SW 1271 (cell line): ENCODE measurements around the gene CARD14.
"Not testable (repeated sequence)": the region's sequence is repeated elsewhere in the genome, so short reads cannot be mapped to it uniquely, and the experiment has no call there.

Experiments used
- DNase-seq, 2 experiments: peaks; one replicate each; lab custom pipeline; 2025; lab: John Stamatoyannopoulos, UW

The CARD14 gene

GRCh38 chr17:80185968-80186367 lies 16.1 kb downstream of the CARD14 start:
- DNase-seq: no peak

- DNase-seq: no peak
These were observed 17.3 kb downstream of the CARD14 start for GRCh38 chr17:80187090-80187489.

GRCh38 chr17:80187515-80187941 lies 17.7 kb downstream of the CARD14 start:
- no peak for DNase-seq

- DNase-seq: no peak
These were observed 19.8 kb downstream of the CARD14 start for GRCh38 chr17:80189611-80190010.

DNA sequence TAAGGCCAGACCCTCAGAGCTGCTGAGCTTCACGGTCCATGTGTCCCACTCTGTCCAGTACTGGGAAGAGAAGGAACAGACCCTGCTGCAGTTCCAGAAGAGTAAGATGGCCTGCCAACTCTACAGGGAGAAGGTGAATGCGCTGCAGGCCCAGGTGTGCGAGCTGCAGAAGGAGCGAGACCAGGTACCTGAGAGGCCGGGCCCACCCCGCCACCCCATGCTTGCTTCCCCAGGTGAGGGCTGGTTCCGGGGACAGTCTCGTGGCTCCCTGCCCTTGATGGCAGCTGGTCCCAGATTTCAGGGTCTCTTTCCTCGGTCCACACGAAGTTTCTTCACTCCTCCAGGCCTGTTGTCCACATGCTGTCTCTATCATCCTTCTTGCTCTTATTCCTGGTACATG lies 20.9 kb downstream of the CARD14 start:
- no peak for DNase-seq

GRCh38 chr17:80191192-80191591 lies 21.4 kb downstream of the CARD14 start:
- no peak for DNase-seq

DNA sequence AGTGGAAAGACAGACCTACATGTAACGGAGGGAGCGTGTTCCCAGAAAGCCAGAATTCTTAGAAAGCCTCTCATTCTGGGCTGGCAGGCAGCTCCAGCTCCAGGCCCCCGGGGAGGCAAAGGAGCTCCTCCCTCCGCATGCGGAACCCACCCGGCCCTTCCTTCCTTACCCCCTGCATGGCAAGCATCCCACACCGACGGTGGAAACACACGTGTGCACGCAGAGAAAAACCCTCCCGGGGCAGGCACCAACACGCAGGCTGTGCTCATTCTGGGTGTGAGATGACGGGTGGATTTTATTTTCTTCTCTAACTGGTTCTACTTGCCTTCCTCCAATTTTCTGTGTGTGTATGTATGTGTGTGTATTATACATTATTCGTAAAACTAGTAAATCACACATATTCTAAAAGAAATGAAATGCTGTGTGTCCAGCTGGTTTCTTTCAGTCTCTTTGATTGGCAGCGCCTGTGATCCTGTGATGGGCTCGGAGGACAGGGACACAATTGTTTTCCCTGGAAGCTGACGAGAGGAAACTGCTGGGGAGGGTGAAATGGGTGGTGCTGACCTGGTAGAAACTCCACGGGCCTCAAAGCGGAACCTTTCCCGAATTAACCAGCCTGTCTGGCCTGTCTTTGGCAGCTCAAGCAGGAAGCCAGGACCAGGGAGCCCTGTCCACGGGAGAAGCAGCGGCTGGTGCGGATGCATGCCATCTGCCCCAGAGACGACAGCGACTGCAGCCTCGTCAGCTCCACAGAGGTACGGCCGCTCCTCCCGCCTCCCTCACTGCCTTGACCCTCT lies 22.2 kb downstream of the CARD14 start:
- no peak for DNase-seq

DNA sequence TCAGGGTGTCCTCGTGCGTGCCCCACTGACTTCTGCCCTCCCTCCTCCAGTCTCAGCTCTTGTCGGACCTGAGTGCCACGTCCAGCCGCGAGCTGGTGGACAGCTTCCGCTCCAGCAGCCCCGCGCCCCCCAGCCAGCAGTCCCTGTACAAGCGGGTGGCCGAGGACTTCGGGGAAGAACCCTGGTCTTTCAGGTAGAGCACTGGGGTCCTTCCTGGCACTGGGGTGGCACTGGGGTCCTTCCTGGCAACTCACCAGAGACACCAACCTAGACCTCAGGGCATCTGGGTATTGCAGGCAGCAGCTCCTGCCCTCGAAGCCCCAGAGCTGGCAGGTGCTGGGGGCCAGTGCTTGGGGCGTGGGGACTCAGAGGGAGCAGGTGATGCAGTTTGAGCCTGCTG lies 25.3 kb downstream of the CARD14 start:
- DNase-seq: no peak

GRCh38 chr17:80195671-80196529 lies 26.1 kb downstream of the CARD14 start:
- DNase-seq: peak in 1 of 2 experiments; percentile 6

- no peak for DNase-seq
These were observed 26.8 kb downstream of the CARD14 start for GRCh38 chr17:80196652-80197051.

DNA sequence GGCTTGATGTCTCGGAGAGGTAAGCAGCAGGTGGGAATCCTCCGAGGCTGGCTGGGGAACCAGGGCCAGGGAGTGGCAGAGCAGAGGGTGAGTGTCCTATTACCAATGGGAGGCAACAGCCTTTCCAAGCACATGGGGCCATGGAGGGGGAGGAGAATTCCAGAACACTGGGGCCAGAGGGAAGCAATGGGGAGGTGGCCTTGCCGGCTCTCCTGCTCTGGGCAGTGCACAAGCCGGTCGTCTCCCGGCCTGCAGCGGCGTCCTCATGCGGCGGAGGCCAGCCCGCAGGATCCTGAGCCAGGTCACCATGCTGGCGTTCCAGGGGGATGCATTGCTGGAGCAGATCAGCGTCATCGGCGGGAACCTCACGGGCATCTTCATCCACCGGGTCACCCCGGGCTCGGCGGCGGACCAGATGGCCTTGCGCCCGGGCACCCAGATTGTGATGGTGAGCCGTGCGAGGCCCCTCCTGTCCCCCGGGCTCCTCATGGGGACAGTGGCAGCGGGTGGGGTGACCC lies 28.4 kb downstream of the CARD14 start:
- no peak for DNase-seq

DNA sequence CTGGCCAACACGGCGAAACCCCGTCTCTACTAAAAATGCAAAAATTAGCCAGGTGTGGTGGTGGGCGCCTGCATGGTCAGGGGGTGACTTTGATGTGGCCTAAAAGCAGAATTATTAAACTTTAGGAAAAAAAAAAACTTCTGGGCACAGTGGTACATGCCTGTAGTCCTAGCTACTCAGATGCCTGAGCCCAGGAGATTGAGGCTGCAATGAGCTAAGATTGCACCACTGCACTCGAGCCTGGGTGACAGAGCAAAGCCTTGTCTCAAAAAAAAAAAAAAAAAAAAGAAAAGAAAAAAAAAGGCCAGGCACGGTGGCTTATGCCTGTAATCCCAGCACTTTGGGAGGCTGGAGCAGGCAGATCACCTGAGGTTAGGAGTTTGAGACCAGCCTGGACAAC lies 29.5 kb downstream of the CARD14 start:
- not testable (repeated sequence) for DNase-seq

DNA sequence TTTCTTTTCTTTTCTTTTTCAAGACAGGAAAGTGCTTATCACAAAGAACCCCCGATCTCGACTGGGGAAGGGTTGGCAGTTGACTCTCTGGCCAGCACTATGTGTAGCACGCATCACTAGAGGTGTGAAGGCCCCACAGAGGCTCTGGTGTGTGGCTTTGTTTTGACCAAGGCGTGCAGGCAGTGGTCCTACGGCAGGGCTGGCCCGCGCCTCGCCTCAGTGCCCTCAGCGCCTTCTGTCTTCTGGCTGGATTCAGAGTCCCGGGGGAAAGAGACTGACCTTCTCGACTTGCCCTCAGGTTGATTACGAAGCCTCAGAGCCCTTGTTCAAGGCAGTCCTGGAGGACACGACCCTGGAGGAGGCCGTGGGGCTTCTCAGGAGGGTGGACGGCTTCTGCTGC lies 31.6 kb downstream of the CARD14 start:
- no peak for DNase-seq

DNA sequence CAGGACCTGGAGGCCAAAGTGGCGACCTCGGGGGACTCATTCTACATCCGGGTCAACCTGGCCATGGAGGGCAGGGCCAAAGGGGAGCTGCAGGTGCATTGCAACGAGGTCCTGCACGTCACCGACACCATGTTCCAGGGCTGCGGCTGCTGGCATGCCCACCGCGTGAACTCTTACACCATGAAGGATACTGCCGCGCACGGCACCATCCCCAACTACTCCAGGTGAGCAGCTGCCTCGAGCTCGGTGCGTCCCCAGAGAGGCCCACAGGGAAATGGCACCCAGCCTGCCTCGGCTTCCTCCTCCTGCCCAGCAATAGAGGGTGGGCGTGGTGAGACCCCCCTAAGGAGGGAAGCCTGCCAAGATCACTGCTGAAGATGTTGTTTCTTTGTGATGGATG lies 32.4 kb downstream of the CARD14 start:
- DNase-seq: no peak

DNA sequence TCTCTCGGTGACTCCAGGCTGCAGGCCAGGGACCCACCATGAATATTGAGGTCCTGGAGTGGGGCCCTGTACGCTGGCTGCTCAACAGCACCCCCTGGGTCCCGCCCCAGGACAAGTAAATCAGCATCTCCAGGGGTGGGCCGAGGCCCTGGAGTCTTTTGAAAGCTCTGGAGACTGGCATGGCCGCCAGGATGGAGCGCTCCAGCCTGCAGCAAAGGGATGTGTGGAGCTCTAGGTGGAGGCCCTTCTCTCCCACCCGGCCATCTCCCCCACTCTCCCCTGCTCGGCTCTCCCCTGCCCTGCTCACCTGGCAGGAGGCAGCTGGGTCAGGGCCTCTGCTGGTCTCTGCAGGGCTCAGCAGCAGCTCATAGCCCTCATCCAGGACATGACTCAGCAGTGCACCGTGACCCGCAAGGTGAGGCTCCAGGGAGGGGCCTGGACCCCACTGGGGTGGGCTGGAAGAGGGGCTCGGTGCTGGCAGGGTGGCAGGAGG lies 33.7 kb downstream of the CARD14 start:
- DNase-seq: no peak

- no peak for DNase-seq
These were observed 35.0 kb downstream of the CARD14 start for GRCh38 chr17:80204626-80205468.

- no peak for DNase-seq
These were observed 36.0 kb downstream of the CARD14 start for GRCh38 chr17:80205811-80206210.

DNA sequence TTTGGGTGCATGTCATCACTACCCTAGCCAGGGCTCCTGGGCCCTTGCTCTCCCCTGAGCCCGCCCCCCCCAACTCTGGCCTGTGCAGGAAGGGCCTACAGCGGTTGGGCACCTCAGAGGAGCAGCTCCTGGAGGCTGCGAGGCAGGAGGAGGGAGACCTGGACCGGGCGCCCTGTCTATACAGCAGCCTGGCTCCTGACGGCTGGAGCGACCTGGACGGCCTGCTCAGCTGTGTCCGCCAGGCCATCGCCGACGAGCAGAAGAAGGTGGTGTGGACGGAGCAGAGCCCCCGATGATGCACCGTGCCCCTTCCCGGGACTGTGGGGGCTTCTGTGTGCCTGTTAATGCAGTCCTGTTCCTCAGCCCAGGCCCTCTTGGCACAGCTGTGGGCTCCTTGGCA lies 38.2 kb downstream of the CARD14 start:
- DNase-seq: no peak

DNA sequence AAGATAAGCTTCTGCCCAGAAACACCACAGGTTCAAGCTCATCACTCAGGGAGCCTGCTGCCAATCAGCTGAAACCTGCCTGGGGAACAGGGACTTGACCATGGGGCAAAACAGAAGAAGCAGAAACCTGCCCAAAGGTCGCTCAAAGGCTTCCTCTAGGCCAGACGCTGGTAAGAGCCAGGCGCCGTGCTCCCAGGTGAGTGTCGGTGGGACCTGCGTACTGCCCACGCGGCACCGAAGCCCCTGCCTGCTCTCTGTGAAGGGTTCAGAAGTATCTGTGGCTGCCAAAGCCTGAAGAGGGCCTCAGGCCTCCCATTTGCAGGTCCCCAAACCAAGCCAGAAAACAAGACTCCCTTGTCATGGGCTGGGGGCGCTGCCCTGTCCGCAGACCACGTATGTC lies 39.9 kb downstream of the CARD14 start:
- DNase-seq: no peak

GRCh38 chr17:80210348-80211108 lies 40.7 kb downstream of the CARD14 start:
- no peak for DNase-seq

DNA sequence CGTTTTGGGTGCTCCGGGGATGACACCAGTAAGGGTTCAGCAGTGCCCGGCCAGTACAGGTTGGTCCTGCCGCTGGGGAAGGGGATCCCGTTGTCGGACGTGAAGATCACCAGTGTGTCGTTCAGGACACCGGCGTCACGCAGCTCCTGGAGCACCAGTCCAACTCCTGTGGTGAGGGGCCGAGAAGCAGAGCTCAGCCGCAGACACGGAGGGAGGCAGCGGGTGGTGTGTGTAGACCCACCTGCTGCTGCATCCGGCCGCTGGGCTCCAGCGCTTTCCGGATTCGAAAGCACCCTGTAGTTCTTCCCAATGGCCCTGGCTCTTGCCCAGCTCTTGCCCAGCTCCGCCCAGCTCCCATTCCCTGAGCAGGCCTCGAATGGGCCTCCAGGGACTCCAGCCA lies 42.3 kb downstream of the CARD14 start:
- no peak for DNase-seq
